ENCODE data around the gene PPP1R14D.

GRCh38 chr15:40831861-40832260 lies 3.4 kb upstream of the PPP1R14D start:
- TF ChIP-seq EP300 (IDR thresholded peaks at IDR 0.05; ENCODE audit: borderline replicate concordance in 1 of 2, low read depth in 2 of 2, low read length in 2 of 2) (no peak), POLR2A (IDR thresholded peaks at IDR 0.05; ENCODE audit: control extremely low read depth in 1 of 2, low read depth in 2 of 2, low read length in 2 of 2) (no peak), CHD2 (IDR thresholded peaks at IDR 0.05; ENCODE audit: low read length) (no peak)
